ENCODE data around the gene HECW1. TPM values are rescaled to one million over a fixed set of nuclear protein-coding genes. Genes with fewer than 3 reads are reported as not detected.
"Not testable (repeated sequence)": the region's sequence is repeated elsewhere in the genome, so short reads cannot be mapped to it uniquely, and the experiment has no call there.

HECW1 gene
- total RNA-seq, 1 donor from 2014 or later, result 0.11 TPM

DNA sequence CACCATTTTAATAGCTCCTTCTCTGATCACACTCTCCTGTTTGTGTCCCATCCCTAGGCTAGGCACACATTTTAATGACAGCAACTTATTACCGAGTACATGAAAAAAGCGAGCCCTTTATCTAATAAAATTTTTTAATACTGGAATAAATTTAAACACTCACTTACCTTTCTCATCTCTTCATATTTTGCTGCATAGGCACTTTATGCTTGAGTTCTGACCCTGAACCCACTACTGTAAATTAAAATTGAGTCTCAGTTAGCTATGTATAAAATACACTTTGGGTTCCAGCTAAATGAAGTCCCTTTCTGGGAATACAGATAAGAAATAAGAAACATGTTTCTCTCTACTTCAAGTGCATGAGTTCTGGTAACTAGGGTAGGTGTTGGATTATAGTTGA lies 104.6 kb downstream of the HECW1 start:
- Histone ChIP-seq H3K4me3 (no peak overlapping the region), H3F3A (ENCODE audit: low read depth) (no peaks in the 10 kb centered on the region), H3K4me2 (no peak overlapping the region), H3K36me3 (no peaks in the 10 kb centered on the region), H4K20me1 (ENCODE audit: low read depth) (no peaks in the 10 kb centered on the region), H3K9ac (no peak overlapping the region), H2AFZ (replicated peaks) (no peak overlapping the region), H3K9me3 (ENCODE audit: low read depth) (no peaks in the 10 kb centered on the region), H3K79me2 (ENCODE audit: low read depth) (no peaks in the 10 kb centered on the region), H3K27me3 (no peaks in the 10 kb centered on the region), H3K4me1 (peaks cover 2% of the 10 kb centered on the region), H3K27ac (no peak overlapping the region)
- Mint-ChIP-seq H3K4me3 (no peak overlapping the region), H3K9me3 (no peaks in the 10 kb centered on the region), H3K27me3 (ENCODE audit: insufficient read depth, low read depth) (no peaks in the 10 kb centered on the region), H3K27ac (no peak overlapping the region), H3K36me3 (no peaks in the 10 kb centered on the region), H3K4me1 (no peaks in the 10 kb centered on the region)
- TF ChIP-seq, protein P1, sequence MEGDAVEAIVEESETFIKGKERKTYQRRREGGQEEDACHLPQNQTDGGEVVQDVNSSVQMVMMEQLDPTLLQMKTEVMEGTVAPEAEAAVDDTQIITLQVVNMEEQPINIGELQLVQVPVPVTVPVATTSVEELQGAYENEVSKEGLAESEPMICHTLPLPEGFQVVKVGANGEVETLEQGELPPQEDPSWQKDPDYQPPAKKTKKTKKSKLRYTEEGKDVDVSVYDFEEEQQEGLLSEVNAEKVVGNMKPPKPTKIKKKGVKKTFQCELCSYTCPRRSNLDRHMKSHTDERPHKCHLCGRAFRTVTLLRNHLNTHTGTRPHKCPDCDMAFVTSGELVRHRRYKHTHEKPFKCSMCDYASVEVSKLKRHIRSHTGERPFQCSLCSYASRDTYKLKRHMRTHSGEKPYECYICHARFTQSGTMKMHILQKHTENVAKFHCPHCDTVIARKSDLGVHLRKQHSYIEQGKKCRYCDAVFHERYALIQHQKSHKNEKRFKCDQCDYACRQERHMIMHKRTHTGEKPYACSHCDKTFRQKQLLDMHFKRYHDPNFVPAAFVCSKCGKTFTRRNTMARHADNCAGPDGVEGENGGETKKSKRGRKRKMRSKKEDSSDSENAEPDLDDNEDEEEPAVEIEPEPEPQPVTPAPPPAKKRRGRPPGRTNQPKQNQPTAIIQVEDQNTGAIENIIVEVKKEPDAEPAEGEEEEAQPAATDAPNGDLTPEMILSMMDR (IDR thresholded peaks at IDR 0.05), result no peak
- TF ChIP-seq EZH2 (IDR thresholded peaks at IDR 0.05) (no peak), EZH2phosphoT487 (IDR thresholded peaks at IDR 0.05) (no peak)
- DNase-seq (ENCODE audit: low spot score), result no peak

DNA sequence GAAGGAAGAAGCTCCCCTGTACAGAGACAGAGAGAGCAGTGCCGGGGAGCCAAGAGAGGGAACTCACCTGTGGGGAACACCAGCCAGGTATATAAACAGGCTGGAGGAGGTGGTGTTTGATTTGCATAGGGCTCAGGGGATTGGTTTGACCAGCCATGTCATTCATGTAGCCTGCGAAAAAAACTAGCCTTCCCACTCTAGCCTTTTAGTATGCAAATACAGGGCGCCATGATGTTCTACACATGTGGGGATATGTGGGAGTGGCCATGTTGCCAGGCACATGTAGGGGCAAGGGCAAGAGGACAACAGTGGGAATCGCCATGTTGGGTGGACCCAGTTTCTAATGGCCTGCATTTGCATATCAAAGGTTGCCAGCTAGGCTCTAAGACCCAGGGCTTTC lies 106.5 kb downstream of the HECW1 start:
- H3F3A ChIP-seq (ENCODE audit: low read depth); H3K79me2 ChIP-seq (ENCODE audit: low read depth); H3K27me3 ChIP-seq; H2AFZ ChIP-seq (replicated peaks); H3K9me3 ChIP-seq (ENCODE audit: low read depth); H3K9me3 Mint-ChIP-seq; H3K36me3 ChIP-seq; H3K36me3 Mint-ChIP-seq; H3K4me1 ChIP-seq; H3K27ac ChIP-seq; H3K9ac ChIP-seq; H4K20me1 ChIP-seq (ENCODE audit: low read depth); H3K4me3 ChIP-seq; H3K27ac Mint-ChIP-seq; DNase-seq (ENCODE audit: low spot score); H3K27me3 Mint-ChIP-seq (ENCODE audit: insufficient read depth, low read depth); H3K4me3 Mint-ChIP-seq; H3K4me2 ChIP-seq; H3K4me1 Mint-ChIP-seq: not testable (repeated sequence)

DNA sequence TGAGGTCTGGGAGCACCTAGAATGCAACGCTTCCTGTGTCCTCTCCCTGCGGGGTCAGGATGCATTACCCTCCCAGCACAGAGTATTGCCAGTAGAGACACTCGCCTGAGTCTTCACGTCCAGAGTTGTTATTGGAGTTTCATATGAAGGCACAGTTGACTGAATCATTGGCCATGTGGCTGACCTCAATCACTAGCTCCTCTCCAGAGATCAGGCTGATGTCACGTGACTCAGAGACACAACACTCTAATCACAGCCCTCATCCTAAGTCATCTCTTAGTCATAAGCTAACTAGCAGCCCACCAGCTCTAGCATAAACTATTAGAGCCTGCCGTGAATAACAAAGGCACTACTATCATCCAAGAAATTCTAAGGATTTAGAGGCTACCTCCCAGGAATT lies 107.8 kb downstream of the HECW1 start:
- TF ChIP-seq EZH2 (IDR thresholded peaks at IDR 0.05) (no peak), EZH2phosphoT487 (IDR thresholded peaks at IDR 0.05) (no peak)
- TF ChIP-seq, protein P1 (IDR thresholded peaks at IDR 0.05), result no peak
- Mint-ChIP-seq H3K36me3 (no peaks in the 10 kb centered on the region), H3K9me3 (no peaks in the 10 kb centered on the region), H3K4me1 (no peaks in the 10 kb centered on the region), H3K27me3 (ENCODE audit: insufficient read depth, low read depth) (no peaks in the 10 kb centered on the region), H3K27ac (peak overlapping the region; percentile 57), H3K4me3 (no peak overlapping the region)
- Histone ChIP-seq H3K9ac (no peak overlapping the region), H3K27ac (no peak overlapping the region), H3K79me2 (ENCODE audit: low read depth) (no peaks in the 10 kb centered on the region), H2AFZ (replicated peaks) (no peak overlapping the region), H3K4me1 (no peaks in the 10 kb centered on the region), H3K4me3 (no peak overlapping the region), H3K4me2 (no peak overlapping the region), H3K9me3 (ENCODE audit: low read depth) (no peaks in the 10 kb centered on the region), H3K27me3 (no peaks in the 10 kb centered on the region), H3K36me3 (no peaks in the 10 kb centered on the region), H4K20me1 (ENCODE audit: low read depth) (no peaks in the 10 kb centered on the region), H3F3A (ENCODE audit: low read depth) (no peaks in the 10 kb centered on the region)
- DNase-seq (ENCODE audit: low spot score), result no peak

DNA sequence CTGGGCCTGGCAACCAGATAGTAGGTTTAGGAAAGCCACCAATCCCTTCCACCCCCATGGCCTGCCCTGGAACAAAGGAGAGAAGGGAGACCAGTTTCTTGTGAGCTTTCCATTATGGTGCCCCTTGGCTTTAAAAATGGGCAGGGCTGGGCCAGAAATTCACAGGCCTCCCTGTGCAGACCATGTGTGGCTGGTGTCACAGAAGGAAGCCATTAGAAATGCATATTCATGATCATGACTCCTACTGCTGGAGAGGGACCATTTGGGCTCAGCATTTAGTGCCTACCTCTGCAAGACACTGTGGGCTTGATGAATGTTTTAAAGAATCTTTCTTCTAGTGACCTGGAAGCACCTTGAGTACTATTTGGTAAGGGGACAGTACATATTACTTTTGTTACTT lies 108.3 kb downstream of the HECW1 start:
- Mint-ChIP-seq H3K9me3 (no peaks in the 10 kb centered on the region), H3K27me3 (ENCODE audit: insufficient read depth, low read depth) (no peaks in the 10 kb centered on the region), H3K4me3 (no peak overlapping the region), H3K4me1 (no peaks in the 10 kb centered on the region), H3K36me3 (no peaks in the 10 kb centered on the region), H3K27ac (no peak overlapping the region)
- Histone ChIP-seq H3K4me3 (no peak overlapping the region), H3K27ac (no peak overlapping the region), H4K20me1 (ENCODE audit: low read depth) (no peaks in the 10 kb centered on the region), H3K4me2 (no peak overlapping the region), H3F3A (ENCODE audit: low read depth) (no peaks in the 10 kb centered on the region), H3K36me3 (no peaks in the 10 kb centered on the region), H3K9me3 (ENCODE audit: low read depth) (no peaks in the 10 kb centered on the region), H3K79me2 (ENCODE audit: low read depth) (no peaks in the 10 kb centered on the region), H3K9ac (no peak overlapping the region), H2AFZ (replicated peaks) (no peak overlapping the region), H3K4me1 (no peaks in the 10 kb centered on the region), H3K27me3 (no peaks in the 10 kb centered on the region)
- TF ChIP-seq EZH2phosphoT487 (IDR thresholded peaks at IDR 0.05) (no peak), EZH2 (IDR thresholded peaks at IDR 0.05) (no peak)
- TF ChIP-seq, protein P1 (IDR thresholded peaks at IDR 0.05), result no peak
- DNase-seq (ENCODE audit: low spot score), result no peak

Data from neural progenitor cell (in vitro differentiated cells).